ENCODE measurements around the gene PRSS38.

DNA sequence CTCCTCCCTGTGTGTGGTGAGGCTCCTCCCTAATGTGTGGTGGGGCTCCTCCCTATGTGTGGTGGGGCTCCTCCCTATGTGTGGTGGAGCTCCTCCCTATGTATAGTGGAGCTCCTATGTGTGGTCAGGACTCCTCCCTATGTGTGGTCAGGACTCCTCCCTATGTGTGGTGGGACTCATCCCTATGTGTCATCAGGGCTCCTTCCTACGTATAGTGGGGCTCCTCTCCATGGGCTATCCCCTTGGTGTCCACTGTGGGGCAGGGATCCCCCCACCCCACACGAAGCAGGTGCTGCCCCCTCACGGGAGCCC is 29.6 kb downstream of the PRSS38 start:
- TF ChIP-seq EZH2phosphoT487 (IDR thresholded peaks at IDR 0.05; ENCODE audit: low read depth): no peak
- TF ChIP-seq, protein P1, sequence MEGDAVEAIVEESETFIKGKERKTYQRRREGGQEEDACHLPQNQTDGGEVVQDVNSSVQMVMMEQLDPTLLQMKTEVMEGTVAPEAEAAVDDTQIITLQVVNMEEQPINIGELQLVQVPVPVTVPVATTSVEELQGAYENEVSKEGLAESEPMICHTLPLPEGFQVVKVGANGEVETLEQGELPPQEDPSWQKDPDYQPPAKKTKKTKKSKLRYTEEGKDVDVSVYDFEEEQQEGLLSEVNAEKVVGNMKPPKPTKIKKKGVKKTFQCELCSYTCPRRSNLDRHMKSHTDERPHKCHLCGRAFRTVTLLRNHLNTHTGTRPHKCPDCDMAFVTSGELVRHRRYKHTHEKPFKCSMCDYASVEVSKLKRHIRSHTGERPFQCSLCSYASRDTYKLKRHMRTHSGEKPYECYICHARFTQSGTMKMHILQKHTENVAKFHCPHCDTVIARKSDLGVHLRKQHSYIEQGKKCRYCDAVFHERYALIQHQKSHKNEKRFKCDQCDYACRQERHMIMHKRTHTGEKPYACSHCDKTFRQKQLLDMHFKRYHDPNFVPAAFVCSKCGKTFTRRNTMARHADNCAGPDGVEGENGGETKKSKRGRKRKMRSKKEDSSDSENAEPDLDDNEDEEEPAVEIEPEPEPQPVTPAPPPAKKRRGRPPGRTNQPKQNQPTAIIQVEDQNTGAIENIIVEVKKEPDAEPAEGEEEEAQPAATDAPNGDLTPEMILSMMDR (IDR thresholded peaks at IDR 0.05; ENCODE audit: low read depth, low read length): no peak

Data from OCI-LY3 (cell line).